Measurements from ENCODE around the gene MED29. TPM values are rescaled to one million over a fixed set of nuclear protein-coding genes. Genes with fewer than 3 reads are reported as not detected.

Gene MED29
- total and polyA plus RNA-seq, 12 donors: 36.1 to 221 (median 58.4) TPM

DNA sequence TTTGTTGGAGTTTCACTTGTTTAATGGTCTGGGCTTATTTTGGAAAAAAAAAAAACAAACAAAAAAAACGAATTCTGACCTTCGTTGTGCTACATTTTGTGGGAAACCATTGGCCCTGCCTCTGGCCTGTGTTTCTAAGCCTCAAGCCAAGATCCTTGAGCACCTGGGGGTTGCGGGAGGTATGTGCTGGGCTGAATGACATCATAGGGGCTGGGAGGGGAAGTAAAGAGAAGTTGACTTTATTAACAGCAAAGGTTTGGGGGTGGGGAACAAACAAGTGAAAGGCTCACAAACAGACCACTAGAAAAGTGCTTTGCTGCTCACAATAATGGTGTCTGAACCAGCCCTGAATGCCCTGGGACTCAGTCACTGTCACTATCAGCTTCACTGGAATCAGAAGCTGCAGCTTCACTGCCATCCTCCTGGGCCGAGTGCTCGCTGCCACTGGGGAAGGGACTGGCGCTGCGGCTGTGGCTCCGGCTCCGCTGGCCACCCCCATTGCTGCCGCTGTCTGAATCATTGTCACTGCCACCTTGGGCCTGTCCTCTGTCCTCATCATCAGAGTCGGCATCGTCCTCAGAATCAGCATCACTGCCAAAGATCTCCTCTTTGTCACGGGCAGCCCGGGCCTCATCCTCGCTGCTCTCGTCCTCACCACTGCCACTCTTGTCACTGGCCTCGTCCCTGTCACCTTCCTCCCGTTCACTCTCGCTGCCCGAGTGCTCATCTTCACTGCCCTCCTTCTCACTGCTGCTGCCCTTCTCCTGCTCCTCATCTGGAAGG is 5.4 kb upstream of the MED29 start:
- H3K36me3 ChIP-seq (replicated peaks in 1 of 2): peaks cover 0 to 79% of the 10 kb centered on the region in 2 donors
- no peaks in the 10 kb centered on the region for H3K27me3 ChIP-seq
- no peak overlapping the region for H3K27ac ChIP-seq
- TF ChIP-seq, protein P1, sequence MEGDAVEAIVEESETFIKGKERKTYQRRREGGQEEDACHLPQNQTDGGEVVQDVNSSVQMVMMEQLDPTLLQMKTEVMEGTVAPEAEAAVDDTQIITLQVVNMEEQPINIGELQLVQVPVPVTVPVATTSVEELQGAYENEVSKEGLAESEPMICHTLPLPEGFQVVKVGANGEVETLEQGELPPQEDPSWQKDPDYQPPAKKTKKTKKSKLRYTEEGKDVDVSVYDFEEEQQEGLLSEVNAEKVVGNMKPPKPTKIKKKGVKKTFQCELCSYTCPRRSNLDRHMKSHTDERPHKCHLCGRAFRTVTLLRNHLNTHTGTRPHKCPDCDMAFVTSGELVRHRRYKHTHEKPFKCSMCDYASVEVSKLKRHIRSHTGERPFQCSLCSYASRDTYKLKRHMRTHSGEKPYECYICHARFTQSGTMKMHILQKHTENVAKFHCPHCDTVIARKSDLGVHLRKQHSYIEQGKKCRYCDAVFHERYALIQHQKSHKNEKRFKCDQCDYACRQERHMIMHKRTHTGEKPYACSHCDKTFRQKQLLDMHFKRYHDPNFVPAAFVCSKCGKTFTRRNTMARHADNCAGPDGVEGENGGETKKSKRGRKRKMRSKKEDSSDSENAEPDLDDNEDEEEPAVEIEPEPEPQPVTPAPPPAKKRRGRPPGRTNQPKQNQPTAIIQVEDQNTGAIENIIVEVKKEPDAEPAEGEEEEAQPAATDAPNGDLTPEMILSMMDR (IDR thresholded peaks at IDR 0.05): no peak
- no peak for TF ChIP-seq POLR2A (IDR thresholded peaks at IDR 0.05)
- peaks cover 9 to 10% of the 10 kb centered on the region in 2 donors for H3K4me1 ChIP-seq (replicated peaks in 1 of 2)
- WGBS, 4 donors: 71 to 79% (median 76%) methylated on average over 20 of the region's 20 CpGs
- no peak for DNase-seq
- intact Hi-C loops (cut with DNase I): no loop called here
- no peaks in the 10 kb centered on the region for H3K9me3 ChIP-seq (replicated peaks in 1 of 3)
- H3K4me3 ChIP-seq: no peak overlapping the region

DNA sequence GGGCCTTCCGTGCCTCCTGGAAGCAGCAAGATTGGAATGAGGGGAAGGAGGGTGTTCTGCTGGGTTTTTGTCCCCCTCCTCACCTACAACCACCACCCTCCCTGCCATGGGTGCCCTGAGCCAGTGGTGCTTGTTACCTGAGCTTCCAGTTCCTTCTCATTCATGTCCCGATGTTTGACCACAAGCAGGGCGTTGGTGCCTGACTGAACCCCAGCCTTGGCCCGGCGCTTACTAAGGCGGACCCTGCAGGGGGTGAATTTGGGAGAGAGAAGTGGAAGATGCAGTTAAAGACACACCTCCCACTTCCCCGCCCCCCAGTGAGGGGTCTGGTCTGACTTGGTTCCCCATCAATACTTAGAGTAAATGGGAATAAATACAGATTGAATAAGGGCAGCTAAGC is 4.6 kb upstream of the MED29 start:
- peaks cover 9 to 10% of the 10 kb centered on the region in 2 donors for H3K4me1 ChIP-seq (replicated peaks in 1 of 2)
- no peaks in the 10 kb centered on the region for H3K27me3 ChIP-seq
- 83 to 89% (median 84%) methylated on average over 7 of the region's 7 CpGs for WGBS, 4 donors
- no peak overlapping the region for H3K4me3 ChIP-seq
- H3K27ac ChIP-seq: no peak overlapping the region
- no peak for DNase-seq
- TF ChIP-seq POLR2A (IDR thresholded peaks at IDR 0.05): no peak
- TF ChIP-seq, protein P1 (IDR thresholded peaks at IDR 0.05): no peak
- intact Hi-C loops (cut with DNase I): no loop called here
- peaks cover 0 to 72% of the 10 kb centered on the region in 2 donors for H3K36me3 ChIP-seq (replicated peaks in 1 of 2)
- no peaks in the 10 kb centered on the region for H3K9me3 ChIP-seq (replicated peaks in 1 of 3)

DNA sequence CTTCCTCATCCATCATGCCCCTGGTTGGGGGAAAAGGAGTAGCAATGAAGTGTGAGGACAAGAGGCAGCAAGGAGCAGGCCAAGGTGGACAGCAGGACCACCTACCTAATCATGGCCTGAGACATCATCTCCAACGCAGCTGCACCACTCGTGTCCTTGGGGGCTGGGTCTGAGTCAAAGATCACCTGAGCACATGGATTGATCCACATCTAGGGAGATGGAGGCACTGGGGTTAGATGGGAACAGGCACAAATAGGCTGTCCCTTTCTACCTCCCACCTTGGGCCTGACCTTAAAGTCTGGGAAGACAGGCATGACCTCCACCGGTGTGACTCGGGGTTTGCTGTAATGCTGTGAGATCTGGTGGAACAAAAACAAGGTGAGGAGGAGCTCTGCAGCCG is 2.5 kb upstream of the MED29 start:
- Histone ChIP-seq H3K4me1 (replicated peaks in 1 of 2) (peaks cover 13 to 17% of the 10 kb centered on the region in 2 donors), H3K27ac (peak overlapping the region in 1 of 5 donors; percentile 5), H3K4me3 (no peak overlapping the region), H3K9me3 (replicated peaks in 1 of 3) (no peaks in the 10 kb centered on the region), H3K36me3 (replicated peaks in 1 of 2) (peaks cover 0 to 54% of the 10 kb centered on the region in 2 donors), H3K27me3 (no peaks in the 10 kb centered on the region)
- DNase-seq: no peak
- TF ChIP-seq, protein P1 (IDR thresholded peaks at IDR 0.05): no peak
- no peak for TF ChIP-seq POLR2A (IDR thresholded peaks at IDR 0.05)
- WGBS, 4 donors: 54 to 78% (median 70%) methylated on average over 5 of the region's 5 CpGs
- intact Hi-C loops (cut with DNase I): no loop called here

DNA sequence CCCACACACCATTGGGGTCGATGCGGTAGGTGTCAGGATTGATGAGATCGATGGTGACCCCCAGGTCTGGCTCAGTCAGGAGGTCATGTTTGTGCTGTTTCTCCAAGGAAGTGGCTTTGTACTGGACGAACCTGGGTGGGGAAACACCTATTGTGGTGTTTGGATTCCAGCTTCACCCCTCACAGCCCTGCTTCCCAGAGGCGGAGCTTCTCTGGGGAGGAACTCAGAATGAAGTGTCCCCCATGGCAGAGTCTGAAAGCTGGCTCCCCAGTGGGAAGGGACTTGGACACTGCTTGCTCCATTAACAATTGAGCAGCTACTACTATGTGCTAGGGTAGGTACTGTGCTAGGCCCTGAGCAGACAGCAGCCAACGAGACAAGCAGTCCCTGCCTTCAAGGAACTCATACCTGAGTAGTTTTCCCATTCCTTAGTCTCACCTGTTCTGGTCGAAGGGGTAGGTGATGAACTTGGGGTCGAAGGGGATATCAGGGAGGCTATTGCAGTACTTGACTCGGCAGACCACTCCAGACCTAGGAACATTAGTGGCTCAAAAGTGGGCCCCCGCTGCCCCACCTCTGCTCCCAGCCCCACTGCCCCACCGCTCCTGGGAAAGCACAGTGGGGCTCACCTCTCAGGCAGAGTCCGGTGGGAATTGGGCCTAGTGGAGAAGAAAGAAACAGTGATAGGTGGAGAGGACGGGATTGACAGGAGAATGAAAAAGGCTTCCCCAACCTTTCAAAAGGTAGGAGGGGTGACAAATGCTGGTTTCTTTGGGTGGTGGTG is 1.4 kb upstream of the MED29 start:
- Histone ChIP-seq H3K4me1 (replicated peaks in 1 of 2) (peaks cover 13 to 17% of the 10 kb centered on the region in 2 donors), H3K27ac (peak overlapping the region in 4 of 5 donors; percentile 93 to 100 (median 98)), H3K4me3 (peak overlapping the region in 2 of 4 donors; percentile 69 to 97), H3K9me3 (replicated peaks in 1 of 3) (no peaks in the 10 kb centered on the region), H3K36me3 (replicated peaks in 1 of 2) (peaks cover 0 to 55% of the 10 kb centered on the region in 2 donors), H3K27me3 (no peaks in the 10 kb centered on the region)
- intact Hi-C loops (cut with DNase I): no loop called here
- no peak for DNase-seq
- WGBS, 4 donors: 51 to 61% (median 58%) methylated on average over 11 to 13 of the region's 13 CpGs
- TF ChIP-seq, protein P1 (IDR thresholded peaks at IDR 0.05): no peak
- no peak for TF ChIP-seq POLR2A (IDR thresholded peaks at IDR 0.05)

Data from adrenal gland (tissue), 12 donors.